ENCODE results near the gene USP22. TPM values are rescaled to one million over a fixed set of nuclear protein-coding genes. Genes with fewer than 3 reads are reported as not detected.
A peak's percentile ranks its signal among the peaks of the same experiment; 100 is the strongest.

The USP22 gene
- total RNA-seq (2021; fragmentation: NEBNext Ultra II Directional; extraction: Animal tissue kit (Norgen Biotek cat#: 25700)) (316 and 321 TPM in 2 replicates), polyA plus RNA-seq (2011; rRNA removed) (221 and 365 TPM in 2 replicates), polyA minus RNA-seq (2011; rRNA and poly(A)+ RNA removed) (456 and 459 TPM in 2 replicates)
- 169 TPM for polyA plus RNA-seq (2011; cell fraction: cytosol; rRNA removed)
- polyA plus RNA-seq (2011; cell fraction: nucleus; rRNA removed) = 298 TPM
- 171 to 196 TPM (median 176 TPM) in 4 replicates for polyA plus RNA-seq (2012, experiment 1 of 2)
- 106 TPM for polyA plus RNA-seq (2012, experiment 2 of 2)
- polyA plus RNA-seq (2013, experiment 1 of 2) = 137 TPM
- 124 TPM for polyA plus RNA-seq (2013, experiment 2 of 2)
- 270 TPM for polyA minus RNA-seq (2011; cell fraction: cytosol; rRNA and poly(A)+ RNA removed)
- polyA minus RNA-seq (2011; cell fraction: nucleus; rRNA and poly(A)+ RNA removed) = 188 TPM
- long read RNA-seq, experiment 1, full-length matches to known transcripts = 18 of 171 reads
- long read RNA-seq, experiment 1, partial matches to known transcripts = 14 of 171 reads
- long read RNA-seq, experiment 1, other reads (novel, unspliced or antisense) = 139 of 171 reads
- long read RNA-seq, experiment 2, partial matches to known transcripts = 0 of 2 reads
- long read RNA-seq, experiment 2, other reads (novel, unspliced or antisense) = 1 of 2 reads

GRCh38 chr17:21042458-21043295 lies at the start of gene USP22:
Gene USP22 (minus strand): TSS chr17:21043011. CDS start chr17:21042835, 176 bp downstream.
- ChIA-PET CTCF (ENCODE audit: partially characterized antibody) (interaction anchor here (0.9 to 3.2 kb wide), 11 partner anchors 8 to 169 kb away, joined by 3 to 13 read pairs (median 6); no protein-coding TSS in a partner anchor), POLR2A (ENCODE audit: partially characterized antibody) (interaction anchor here (0.5 to 3.9 kb wide), 34 partner anchors 9 to 243 kb away, joined by 3 to 38 read pairs (median 6); partner anchors contain the start of genes DHRS7B and NATD1)
- WGBS, 2 experiments (ENCODE audit: extremely low coverage in 1 of 2, insufficient coverage in 1 of 2, insufficient read length in 1 of 2, insufficient replicate concordance in 2 of 2, low coverage in 1 of 2, low lambda C conversion rate in 2 of 2, missing lambda C conversion rate in 1 of 2) = 2% methylated on average over 30 of the region's 91 CpGs; no CpG with 5 or more reads in 1 of the 2 experiments
- Histone ChIP-seq H3K4me1 (replicated peaks in 1 of 4; ENCODE audit: control insufficient read depth in 3 of 4, insufficient read depth in 4 of 4, low read length in 3 of 4) (peaks cover 0 to 11% (median 0%) of the 10 kb centered on the region in 4 experiments; a peak in 5 of 7 replicates), H2BK15ac (ENCODE audit: low read length) (peak within 1 kb of the TSS; percentile 90), H2BK5ac (ENCODE audit: low read depth, low read length) (peak within 1 kb of the TSS; percentile 99), H4K91ac (replicated peaks; ENCODE audit: insufficient read length, low read length) (peak within 1 kb of the TSS; percentile 100), H3K14ac (ENCODE audit: insufficient read length) (no peak within 1 kb of the TSS), H2AK5ac (ENCODE audit: low read depth, low read length) (peak within 1 kb of the TSS; percentile 93; the same call in 1 of the 2 replicates), H3K4me3 (ENCODE audit: extremely low read depth in 1 of 4, insufficient read depth in 2 of 4, low read depth in 3 of 4, low read length in 4 of 4) (peak within 1 kb of the TSS; percentile 89 to 94 (median 91)), H3K56ac (replicated peaks; ENCODE audit: insufficient read length, low read depth, low read length) (peak within 1 kb of the TSS; percentile 98), H3K79me2 (ENCODE audit: control insufficient read depth in 1 of 2, insufficient read depth in 2 of 2, low read length in 2 of 2) (peaks cover 42 to 44% of the 10 kb centered on the region in 2 experiments), H3K79me1 (ENCODE audit: low read depth, low read length) (no peaks in the 10 kb centered on the region), H4K20me1 (replicated peaks in 1 of 2; ENCODE audit: control insufficient read depth in 1 of 2, insufficient read depth in 2 of 2, low read length in 2 of 2) (peaks cover 13 to 14% of the 10 kb centered on the region in 2 experiments), H4K8ac (ENCODE audit: extremely low read depth, insufficient read depth, low read length) (peak within 1 kb of the TSS; percentile 100), H3K27ac (ENCODE audit: low read depth, low read length) (peak within 1 kb of the TSS; percentile 100), H2BK12ac (ENCODE audit: low read depth, low read length) (peak within 1 kb of the TSS; percentile 90), H3K4ac (replicated peaks; ENCODE audit: insufficient read length, low read depth, low read length) (peak within 1 kb of the TSS; percentile 99), H3K27me3 (replicated peaks in 1 of 4; ENCODE audit: control insufficient read depth in 3 of 4, extremely low read depth in 1 of 4, insufficient read depth in 3 of 4, low read length in 3 of 4) (no peaks in the 10 kb centered on the region), H2AFZ (ENCODE audit: low read length) (peak within 1 kb of the TSS; percentile 47), H2BK120ac (replicated peaks; ENCODE audit: low read depth, low read length) (peak within 1 kb of the TSS; percentile 98), H3K23ac (ENCODE audit: insufficient read length) (no peak within 1 kb of the TSS), H3K4me2 (ENCODE audit: insufficient read depth in 1 of 2, low read depth in 2 of 2, low read length in 2 of 2) (peak within 1 kb of the TSS; percentile 89 to 91), H3K9ac (replicated peaks in 1 of 4; ENCODE audit: extremely low read depth in 1 of 4, low read depth in 3 of 4, low read length in 3 of 4) (peak within 1 kb of the TSS; percentile 96 to 100 (median 100)), H2BK20ac (ENCODE audit: low read length) (no peak within 1 kb of the TSS), H4K5ac (ENCODE audit: insufficient read length, low read depth, low read length) (peak within 1 kb of the TSS; percentile 97), H3K18ac (ENCODE audit: extremely low read depth, low read length) (peak within 1 kb of the TSS; percentile 97), H3K36me3 (ENCODE audit: control insufficient read depth in 2 of 4, insufficient read depth in 4 of 4, low read length in 3 of 4) (peaks cover 0 to 11% (median 0%) of the 10 kb centered on the region in 4 experiments; a peak in 3 of 8 replicates), H3K23me2 (ENCODE audit: low read depth, low read length) (peaks cover 5% of the 10 kb centered on the region), H3K9me3 (ENCODE audit: insufficient read depth in 2 of 2, low read depth in 1 of 2, low read length in 1 of 2) (no peaks in the 10 kb centered on the region)
- peak in 1 of 2 experiments; percentile 83 for DNase-seq (ENCODE audit: low read depth in 1 of 2, low spot score in 2 of 2)
- no peak for FAIRE-seq
- peak; percentile 93 for TF ChIP-seq POLR2AphosphoS5 (IDR thresholded peaks at IDR 0.05; ENCODE audit: low read depth, low read length)
- TF ChIP-seq CHD2 (IDR thresholded peaks at IDR 0.05; ENCODE audit: low read length) = peak; percentile 15; the same call in 1 of the 2 replicates
- no peak for TF ChIP-seq CBX8 (IDR thresholded peaks at IDR 0.05; ENCODE audit: borderline replicate concordance, low read depth, low read length)
- TF ChIP-seq GTF2F1 (IDR thresholded peaks at IDR 0.05; ENCODE audit: borderline replicate concordance, low read depth, low read length) = peak; percentile 51; the same call in 1 of the 2 replicates
- TF ChIP-seq RNF2 (IDR thresholded peaks at IDR 0.05; ENCODE audit: borderline replicate concordance, low read depth, low read length, missing control alignments, poor library complexity, severe bottlenecking) = no peak
- peak; percentile 88 to 94 for TF ChIP-seq POLR2A (IDR thresholded peaks at IDR 0.05; ENCODE audit: control extremely low read depth in 1 of 2, low read depth in 2 of 2, low read length in 2 of 2)
- TF ChIP-seq TBP (IDR thresholded peaks at IDR 0.05; ENCODE audit: low read depth, low read length) = peak; percentile 64; the same call in 1 of the 2 replicates
- peak; percentile 81 for TF ChIP-seq PHF8 (conservative IDR thresholded peaks at IDR 0.05; ENCODE audit: low read depth, low read length)

All from H1 (cell line).